Suprapubic skin (tissue), 2 donors: ENCODE measurements around the gene LLGL1.

Source experiments
- EP300 ChIP-seq: sonication (generic); formaldehyde crosslinking; IDR thresholded peaks from one replicate; pipeline ENCODE4 v1.6.1; 2017; ENCODE audit warnings: antibody characterized with exemption
- POLR2A ChIP-seq, 2 donors: fragments of 450-650 bp; IDR thresholded peaks; one replicate each; pipeline ENCODE4 v1.6.1; 2017; ENCODE audit warnings: antibody characterized with exemption in 2 of 2, mild to moderate bottlenecking in 2 of 2, moderate library complexity in 2 of 2

DNA sequence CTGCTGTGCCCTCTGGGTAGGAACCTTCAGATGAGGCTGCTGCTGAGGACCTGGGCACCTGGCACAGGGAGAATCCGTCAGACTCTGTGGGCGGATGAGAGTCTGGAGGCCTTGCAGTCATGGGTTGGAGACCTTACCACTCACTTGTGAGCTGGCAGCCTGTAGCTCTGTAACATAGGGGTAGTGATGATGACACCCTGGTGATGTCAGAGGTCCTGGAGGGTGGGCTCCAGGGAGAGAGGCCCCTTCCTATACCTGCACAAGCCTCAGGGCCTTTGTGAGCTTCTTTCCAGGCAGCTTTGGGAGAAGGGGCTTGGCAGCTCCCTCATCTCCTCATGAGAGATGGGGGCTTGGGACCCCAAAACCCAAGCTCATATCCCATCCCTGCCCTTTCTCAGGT is 36.7 kb downstream of the LLGL1 start:
- TF ChIP-seq POLR2A (IDR thresholded peaks at IDR 0.05): no peak
- TF ChIP-seq EP300: no peak
